Activated CD4-positive, alpha-beta T cell treated with anti-CD3 and anti-CD28 coated beads, Interleukin-2, amount 10 ng/mL, durations not matched to agents 24 days and 14 days (primary cell): ENCODE measurements around the gene PTCH1. TPM values are rescaled to one million over a fixed set of nuclear protein-coding genes. Genes with fewer than 3 reads are reported as not detected.

Experiments used
- DNase-seq: peaks from one replicate; pipeline ENCODE4 v3.0.0; 2022
- H3K27ac Mint-ChIP-seq: one replicate; pipeline ENCODE4 v1.8.0; 2022; ENCODE audit warnings: mild to moderate bottlenecking, mixed read lengths
- H3K27me3 Mint-ChIP-seq: one replicate; pipeline ENCODE4 v1.8.0; 2022; ENCODE audit warnings: mixed read lengths
- H3K36me3 Mint-ChIP-seq: one replicate; pipeline ENCODE4 v1.8.0; 2022; ENCODE audit warnings: low read depth, mild to moderate bottlenecking, mixed read lengths
- H3K4me1 Mint-ChIP-seq: one replicate; pipeline ENCODE4 v1.8.0; 2021; ENCODE audit warnings: mixed read lengths
- H3K4me3 Mint-ChIP-seq: one replicate; pipeline ENCODE4 v1.8.0; 2022; ENCODE audit warnings: mild to moderate bottlenecking, moderate library complexity, mixed read lengths
- H3K9me3 Mint-ChIP-seq: one replicate; pipeline ENCODE4 v1.8.0; 2021; ENCODE audit warnings: mixed read lengths
- intact Hi-C: fragments of 100-400 bp; cut with micrococcal nuclease; formaldehyde crosslinking; loops from one replicate; pipeline ENCODE4 v1.15.1; 2023
- total RNA-seq: library from RNA; stranded (reverse); gene quantifications from 2 replicates; pipeline ENCODE4 v1.2.3, GENCODE V29; 2022

The PTCH1 gene
- total RNA-seq, 1 donor from 2014 or later, result 4.2 TPM

- intact Hi-C loops, result no loop called here
- Mint-ChIP-seq H3K4me1 (no peaks in the 10 kb centered on the region), H3K27me3 (peaks cover 8% of the 10 kb centered on the region), H3K27ac (no peak overlapping the region), H3K9me3 (peaks cover 4% of the 10 kb centered on the region), H3K36me3 (no peaks in the 10 kb centered on the region), H3K4me3 (no peak overlapping the region)
- DNase-seq, result no peak
Measured at GRCh38 chr9:95441081-95441480, 75.7 kb downstream of the PTCH1 start.

GRCh38 chr9:95440447-95440846, 76.3 kb downstream of the PTCH1 start:
- intact Hi-C loops, result no loop called here
- Mint-ChIP-seq H3K4me3 (no peak overlapping the region), H3K27ac (no peak overlapping the region), H3K4me1 (no peaks in the 10 kb centered on the region), H3K36me3 (no peaks in the 10 kb centered on the region), H3K9me3 (peaks cover 4% of the 10 kb centered on the region), H3K27me3 (peaks cover 9% of the 10 kb centered on the region)
- no peak for DNase-seq

- Mint-ChIP-seq H3K27ac (no peak overlapping the region), H3K27me3 (peaks cover 9% of the 10 kb centered on the region), H3K36me3 (no peaks in the 10 kb centered on the region), H3K4me1 (peaks cover 1% of the 10 kb centered on the region), H3K4me3 (no peak overlapping the region), H3K9me3 (peaks cover 4% of the 10 kb centered on the region)
- DNase-seq, result no peak
- intact Hi-C loops, result no loop called here
Measured at GRCh38 chr9:95438561-95439357, 78.0 kb downstream of the PTCH1 start.

GRCh38 chr9:95437559-95437958, 79.2 kb downstream of the PTCH1 start:
- Mint-ChIP-seq H3K9me3 (peaks cover 4% of the 10 kb centered on the region), H3K27me3 (peaks cover 11% of the 10 kb centered on the region)

GRCh38 chr9:95436416-95436815, 80.4 kb downstream of the PTCH1 start:
- intact Hi-C loops, result no loop called here
- no peak for DNase-seq
- peaks cover 6% of the 10 kb centered on the region for H3K9me3 Mint-ChIP-seq
- H3K27ac Mint-ChIP-seq, result no peak overlapping the region
- H3K4me3 Mint-ChIP-seq, result no peak overlapping the region
- H3K27me3 Mint-ChIP-seq, result peaks cover 16% of the 10 kb centered on the region
- peaks cover 1% of the 10 kb centered on the region for H3K4me1 Mint-ChIP-seq
- no peaks in the 10 kb centered on the region for H3K36me3 Mint-ChIP-seq

More at GRCh38 chr9:95437559-95437958, 79.2 kb downstream of the PTCH1 start:
- Mint-ChIP-seq H3K36me3 (no peaks in the 10 kb centered on the region), H3K4me1 (peaks cover 1% of the 10 kb centered on the region), H3K27ac (no peak overlapping the region), H3K4me3 (no peak overlapping the region)
- no peak for DNase-seq
- intact Hi-C loops, result no loop called here

- Mint-ChIP-seq H3K36me3 (no peaks in the 10 kb centered on the region), H3K4me3 (no peak overlapping the region), H3K9me3 (peaks cover 12% of the 10 kb centered on the region), H3K4me1 (peaks cover 1% of the 10 kb centered on the region), H3K27me3 (peaks cover 14% of the 10 kb centered on the region), H3K27ac (no peak overlapping the region)
- no peak for DNase-seq
- intact Hi-C loops, result no loop called here
Measured at GRCh38 chr9:95435074-95435728, 81.6 kb downstream of the PTCH1 start.

- intact Hi-C loops, result no loop called here
- DNase-seq, result no peak
- Mint-ChIP-seq H3K4me1 (peaks cover 1% of the 10 kb centered on the region), H3K27me3 (peaks cover 15% of the 10 kb centered on the region), H3K9me3 (peaks cover 15% of the 10 kb centered on the region), H3K4me3 (no peak overlapping the region), H3K36me3 (no peaks in the 10 kb centered on the region), H3K27ac (no peak overlapping the region)
Measured at GRCh38 chr9:95434116-95435073, 82.4 kb downstream of the PTCH1 start.

- Mint-ChIP-seq H3K4me1 (peaks cover 1% of the 10 kb centered on the region), H3K27me3 (peaks cover 14% of the 10 kb centered on the region), H3K9me3 (peaks cover 14% of the 10 kb centered on the region), H3K27ac (no peak overlapping the region), H3K4me3 (no peak overlapping the region), H3K36me3 (no peaks in the 10 kb centered on the region)
- intact Hi-C loops, result no loop called here
- DNase-seq, result no peak
Measured at GRCh38 chr9:95433096-95433819, 83.5 kb downstream of the PTCH1 start.

- intact Hi-C loops, result no loop called here
- H3K27me3 Mint-ChIP-seq, result peaks cover 17% of the 10 kb centered on the region
- H3K36me3 Mint-ChIP-seq, result no peaks in the 10 kb centered on the region
- peaks cover 14% of the 10 kb centered on the region for H3K9me3 Mint-ChIP-seq
- H3K4me3 Mint-ChIP-seq, result no peak overlapping the region
- no peak for DNase-seq
- peaks cover 4% of the 10 kb centered on the region for H3K4me1 Mint-ChIP-seq
- no peak overlapping the region for H3K27ac Mint-ChIP-seq
Measured at GRCh38 chr9:95431286-95431685, 85.5 kb downstream of the PTCH1 start.

GRCh38 chr9:95429948-95430620, 86.7 kb downstream of the PTCH1 start:
- Mint-ChIP-seq H3K36me3 (no peaks in the 10 kb centered on the region), H3K27me3 (peaks cover 14% of the 10 kb centered on the region), H3K4me1 (peaks cover 9% of the 10 kb centered on the region), H3K27ac (no peak overlapping the region), H3K4me3 (no peak overlapping the region), H3K9me3 (peaks cover 14% of the 10 kb centered on the region)
- intact Hi-C loops, result loop anchor here (10.0 kb wide), 1 partner anchor 85 kb away; the partner anchor contains the start of gene PTCH1
- no peak for DNase-seq

GRCh38 chr9:95429096-95429495, 87.7 kb downstream of the PTCH1 start:
- H3K9me3 Mint-ChIP-seq, result peaks cover 17% of the 10 kb centered on the region
- H3K27ac Mint-ChIP-seq, result no peak overlapping the region
- DNase-seq, result no peak
- intact Hi-C loops, result loop anchor here (10.0 kb wide), 1 partner anchor 86 kb away; the partner anchor contains the start of gene PTCH1
- no peak overlapping the region for H3K4me3 Mint-ChIP-seq
- H3K27me3 Mint-ChIP-seq, result peaks cover 18% of the 10 kb centered on the region
- peaks cover 1% of the 10 kb centered on the region for H3K36me3 Mint-ChIP-seq
- H3K4me1 Mint-ChIP-seq, result peaks cover 9% of the 10 kb centered on the region

GRCh38 chr9:95425910-95426551, 90.7 kb downstream of the PTCH1 start:
- Mint-ChIP-seq H3K36me3 (peaks cover 7% of the 10 kb centered on the region), H3K4me3 (peak overlapping the region; percentile 74), H3K27me3 (peaks cover 11% of the 10 kb centered on the region), H3K9me3 (peaks cover 26% of the 10 kb centered on the region), H3K27ac (peak overlapping the region; percentile 34), H3K4me1 (peaks cover 9% of the 10 kb centered on the region)
- DNase-seq, result no peak
- intact Hi-C loops, result loop anchor here (10.0 kb wide), 1 partner anchor 89 kb away; the partner anchor contains the start of gene PTCH1
